Limb (tissue), 2 donors: ENCODE measurements around the gene BICD1.
"Not testable (repeated sequence)": the region's sequence is repeated elsewhere in the genome, so short reads cannot be mapped to it uniquely, and the experiment has no call there.

Experiments used
- DNase-seq, 2 donors: peaks; one replicate each; pipeline ENCODE4 v3.0.0-alpha.2; 2016; ENCODE audit errors: extremely low spot score in 2 of 2

Gene BICD1

DNA sequence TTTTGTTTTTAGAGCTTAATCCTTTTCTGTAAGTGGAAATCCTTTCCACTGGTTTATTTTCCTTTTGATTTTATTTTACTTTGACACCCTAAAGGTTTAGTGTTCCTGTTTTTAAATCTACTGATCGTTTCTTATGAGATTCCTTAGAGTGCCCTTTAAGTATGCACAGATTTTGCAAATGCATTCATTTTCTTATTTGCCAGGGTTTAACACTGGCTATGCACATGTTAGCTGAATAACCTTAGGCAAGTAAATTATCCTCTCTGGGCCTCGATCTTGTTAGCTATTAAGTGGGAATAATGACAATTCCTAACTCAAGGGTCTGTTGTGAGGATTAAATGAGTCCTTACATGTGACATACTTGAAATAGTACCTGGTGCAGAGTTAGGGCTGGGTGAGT, 136.0 kb downstream of the BICD1 start:
- DNase-seq: no peak

DNA sequence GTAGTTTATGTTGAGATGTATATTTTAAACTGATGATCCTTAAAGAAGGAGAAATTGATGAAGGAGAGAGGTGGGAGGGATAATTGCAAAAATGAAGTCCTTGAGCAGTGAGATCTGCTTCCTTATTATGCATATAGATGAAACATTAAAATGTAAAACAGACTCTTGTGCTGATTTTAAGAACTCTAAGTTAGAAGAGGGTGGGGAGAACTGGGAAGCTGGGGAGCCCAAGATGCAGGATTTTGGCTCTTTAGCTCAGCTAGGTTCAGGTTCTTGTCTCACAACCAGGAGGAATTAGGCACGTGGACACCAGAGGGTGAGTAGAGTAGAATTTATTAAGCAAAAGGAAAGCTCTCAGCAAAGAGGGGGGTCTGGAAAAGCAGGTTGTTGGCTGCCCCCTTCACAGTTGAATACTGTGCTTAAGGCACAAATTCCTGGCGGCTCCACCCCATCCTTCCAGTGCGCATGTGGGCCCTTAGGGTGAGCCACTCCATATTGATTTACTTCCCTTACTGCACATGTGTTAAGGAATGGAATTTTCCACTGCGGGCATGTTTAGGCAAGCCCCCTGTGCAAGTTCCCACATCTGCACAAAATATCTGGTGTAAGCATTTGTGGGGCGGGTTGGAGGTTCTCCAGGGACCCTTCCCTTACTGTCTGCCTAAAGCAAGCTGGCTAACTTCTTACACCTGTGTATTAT, 141.9 kb downstream of the BICD1 start:
- DNase-seq: peak in 1 of 2 donors; percentile 46

DNA sequence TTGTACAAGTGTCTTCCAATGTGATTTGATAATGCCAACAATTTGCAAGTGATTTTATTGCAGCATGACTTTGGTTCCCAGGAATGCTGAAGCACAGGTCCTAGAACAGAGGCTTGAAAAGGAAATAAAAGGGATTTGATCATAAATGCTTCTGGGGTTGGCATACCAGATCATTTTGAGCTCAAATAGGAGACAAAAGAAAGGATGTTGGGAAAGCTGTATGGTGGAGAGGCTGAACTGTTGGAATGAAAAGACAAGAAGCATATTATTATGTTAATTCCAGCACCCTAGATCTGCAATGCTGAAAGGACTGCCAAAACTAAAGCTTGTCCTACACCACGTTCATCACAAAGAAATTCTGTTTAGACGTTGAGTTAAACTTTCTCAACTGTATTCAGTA, 143.1 kb downstream of the BICD1 start:
- DNase-seq: no peak

DNA sequence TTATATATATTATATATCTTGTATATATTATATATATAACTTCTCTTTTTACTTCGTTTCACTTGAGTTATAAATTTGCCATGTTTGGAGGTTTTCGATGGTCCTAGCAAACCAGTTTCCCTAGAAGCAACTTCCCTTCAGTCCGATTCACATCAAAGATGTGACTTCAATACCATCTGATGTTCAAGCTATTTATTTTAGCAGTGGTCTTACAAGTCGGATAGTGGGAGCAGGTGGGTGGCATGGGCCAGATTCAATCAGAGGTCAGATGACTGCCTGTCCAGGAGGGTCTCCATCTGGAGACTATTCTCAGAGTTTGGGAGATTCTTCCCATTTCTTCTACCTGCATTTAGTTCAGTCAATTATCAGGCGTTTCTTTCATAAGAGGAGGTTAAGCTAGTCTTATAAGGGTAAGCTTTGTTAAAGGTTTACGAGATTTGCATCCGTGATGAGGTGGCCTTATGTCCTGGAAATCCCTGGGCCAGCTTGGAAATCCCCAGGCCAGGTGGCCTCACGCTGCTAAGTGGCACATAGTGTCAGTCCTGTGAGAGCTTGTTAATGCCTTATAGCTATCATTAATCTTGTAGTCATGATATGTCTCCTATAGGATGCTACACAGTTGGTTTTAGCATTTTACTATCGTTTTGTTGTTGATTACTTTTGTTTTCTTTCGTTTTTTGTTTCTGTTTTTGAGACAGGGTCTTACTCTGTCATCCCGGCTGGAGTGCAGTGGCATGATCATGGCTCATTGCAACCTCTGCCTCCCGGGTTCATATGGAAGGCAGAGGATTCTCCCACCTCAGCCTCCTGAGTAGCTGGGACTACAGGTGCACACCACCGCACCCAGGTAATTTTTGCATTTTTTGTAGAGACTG, 145.8 kb downstream of the BICD1 start:
- DNase-seq: no peak

DNA sequence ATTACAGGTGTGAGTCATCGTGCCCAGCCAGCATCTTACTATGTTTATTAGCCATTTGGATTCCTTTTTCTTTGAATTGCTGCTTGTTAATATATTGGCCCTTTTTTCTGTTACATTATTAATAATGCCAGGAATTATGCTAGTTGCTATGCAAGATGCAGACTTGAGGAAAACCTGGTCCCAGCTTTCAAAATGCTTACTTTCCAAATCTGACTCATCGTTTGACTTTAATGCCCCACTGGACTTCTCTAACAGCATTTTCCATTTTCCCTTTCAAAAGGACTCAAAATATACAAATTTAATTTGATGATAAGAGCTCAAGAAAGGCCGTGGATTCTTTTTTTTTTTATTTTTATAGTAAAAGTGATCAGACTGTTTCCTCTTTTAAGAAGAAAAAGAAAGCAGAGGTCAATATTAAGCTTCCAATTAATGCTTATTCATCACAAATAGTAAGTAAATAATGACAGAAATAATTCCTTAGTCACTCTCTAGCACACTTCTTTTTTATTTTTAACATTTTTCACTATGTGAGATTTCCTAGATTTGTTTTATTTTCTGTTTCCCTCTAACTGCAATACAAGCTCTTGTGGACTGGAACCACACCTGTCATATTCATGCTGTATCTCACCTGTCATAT, 146.6 kb downstream of the BICD1 start:
- no peak for DNase-seq

DNA sequence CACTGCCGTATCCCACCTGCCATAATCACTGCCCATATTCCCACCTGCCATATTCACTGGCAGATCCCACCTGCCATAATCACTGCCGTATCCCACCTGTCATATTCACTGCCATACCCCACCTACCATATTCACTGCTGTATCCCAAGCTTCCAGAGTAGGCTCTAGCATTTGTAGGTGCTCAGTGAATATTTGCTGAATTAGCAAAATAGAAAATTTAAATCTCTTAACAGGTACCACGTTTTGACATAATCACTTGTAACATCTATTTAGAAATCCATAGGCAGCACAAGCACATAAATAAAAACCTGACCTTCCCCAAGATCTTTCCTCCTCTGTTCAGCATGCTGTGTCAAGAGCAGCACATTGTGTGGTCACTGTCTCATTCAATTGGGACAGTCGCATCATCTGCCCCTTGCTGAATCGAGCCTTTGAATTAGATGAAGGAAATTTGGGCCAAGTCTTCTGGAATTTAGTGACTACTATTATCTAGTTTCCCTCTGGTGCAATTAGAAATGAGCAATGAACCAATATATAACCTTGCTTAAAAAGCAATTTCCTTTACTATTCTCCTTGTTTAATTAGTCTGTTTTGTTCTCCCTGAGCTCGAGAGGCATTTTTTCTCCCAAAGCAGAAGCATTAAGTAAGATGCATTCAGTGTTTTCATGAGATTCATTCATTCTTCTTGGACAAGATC, 147.8 kb downstream of the BICD1 start:
- DNase-seq: no peak

DNA sequence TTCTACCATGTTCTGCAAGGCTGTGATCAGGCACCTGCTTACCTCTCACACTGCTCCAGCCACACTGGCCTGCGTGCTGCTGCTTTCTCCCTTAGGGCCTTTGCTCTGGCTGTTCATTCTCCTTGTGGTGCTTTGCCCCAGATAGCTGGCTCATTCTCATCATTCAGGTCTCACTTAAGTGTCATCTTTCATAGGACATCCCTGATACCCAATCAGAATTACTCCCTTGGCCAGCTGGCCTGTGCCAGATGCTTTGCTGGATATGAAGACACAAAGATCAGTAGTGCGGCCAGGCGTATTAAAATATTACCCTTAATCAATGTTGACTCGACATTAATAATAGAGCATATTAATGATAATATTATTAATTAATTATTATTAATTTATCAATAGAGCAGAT, 148.9 kb downstream of the BICD1 start:
- DNase-seq: no peak

DNA sequence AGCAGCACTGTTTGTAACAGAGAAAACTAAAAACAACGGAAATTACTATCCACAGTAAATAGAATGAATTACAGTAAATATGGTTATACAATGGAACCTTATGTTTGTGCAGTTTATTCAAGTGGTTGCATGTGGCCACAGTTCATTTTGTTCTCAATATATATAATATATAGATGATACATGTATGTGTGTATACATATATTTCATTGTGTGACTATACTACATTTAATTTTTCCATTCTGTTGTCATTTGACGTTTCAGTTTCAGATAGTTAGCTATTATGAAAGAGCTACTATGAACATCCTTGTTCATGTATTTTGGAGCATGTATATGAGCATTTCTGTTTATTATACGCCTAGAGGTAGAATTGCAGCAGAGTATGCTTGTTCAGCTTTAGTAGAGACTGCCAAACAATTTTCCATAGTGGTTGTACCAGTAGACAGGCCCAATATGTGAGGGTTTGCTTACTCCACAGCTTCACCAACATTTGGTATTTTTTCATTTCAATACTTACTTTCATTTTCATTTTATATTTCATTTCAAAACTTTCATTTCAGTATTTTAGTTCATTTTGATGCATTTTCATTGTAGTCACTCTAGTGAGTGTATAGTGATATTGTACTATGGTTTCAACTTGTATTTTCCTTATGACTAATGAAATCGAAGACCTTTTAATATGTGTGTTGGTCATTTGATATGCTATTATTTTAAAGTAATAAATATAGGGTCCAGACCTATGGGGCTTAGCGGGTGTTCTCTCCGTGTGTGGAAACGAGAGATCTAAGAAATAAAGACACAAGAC, 151.2 kb downstream of the BICD1 start:
- no peak for DNase-seq

DNA sequence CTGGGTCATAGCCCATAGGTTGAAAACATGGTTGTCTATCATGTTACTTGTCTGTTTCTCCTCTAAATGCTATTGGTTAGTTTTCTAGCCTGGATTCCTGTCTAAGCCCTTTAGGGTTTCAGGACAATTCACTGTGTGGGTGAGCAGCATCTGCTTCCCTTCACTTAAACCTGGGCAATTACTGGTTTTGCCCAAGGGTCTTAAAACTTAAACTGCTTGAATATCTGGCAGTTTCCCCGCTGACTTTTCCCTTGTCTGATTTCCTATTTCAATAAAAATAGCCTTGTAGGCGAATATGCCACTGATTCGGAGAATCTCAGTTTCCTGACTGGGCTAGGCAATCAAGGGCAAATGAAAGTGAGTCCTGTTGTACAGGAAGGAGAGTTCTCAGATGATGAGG, 154.0 kb downstream of the BICD1 start:
- DNase-seq: no peak

DNA sequence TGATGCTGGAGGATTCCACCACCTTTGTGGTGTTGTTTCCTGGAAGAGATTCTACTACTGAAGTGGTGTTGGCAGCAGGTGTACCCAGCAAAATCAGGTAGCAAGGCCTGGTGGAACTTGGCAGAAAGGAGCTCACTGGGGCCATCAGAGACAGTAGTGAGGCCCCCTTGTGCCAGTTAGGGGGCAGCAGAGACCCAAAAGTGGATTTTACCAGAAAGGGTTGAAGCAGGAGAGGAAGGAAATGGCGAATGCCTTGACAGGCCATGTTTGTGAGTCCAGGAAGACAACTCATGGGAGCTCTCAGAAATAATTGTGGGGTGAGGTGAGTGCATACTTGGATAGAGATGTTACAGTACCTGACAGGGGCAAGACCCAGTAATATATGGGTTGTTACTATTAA, 155.0 kb downstream of the BICD1 start:
- DNase-seq: no peak

DNA sequence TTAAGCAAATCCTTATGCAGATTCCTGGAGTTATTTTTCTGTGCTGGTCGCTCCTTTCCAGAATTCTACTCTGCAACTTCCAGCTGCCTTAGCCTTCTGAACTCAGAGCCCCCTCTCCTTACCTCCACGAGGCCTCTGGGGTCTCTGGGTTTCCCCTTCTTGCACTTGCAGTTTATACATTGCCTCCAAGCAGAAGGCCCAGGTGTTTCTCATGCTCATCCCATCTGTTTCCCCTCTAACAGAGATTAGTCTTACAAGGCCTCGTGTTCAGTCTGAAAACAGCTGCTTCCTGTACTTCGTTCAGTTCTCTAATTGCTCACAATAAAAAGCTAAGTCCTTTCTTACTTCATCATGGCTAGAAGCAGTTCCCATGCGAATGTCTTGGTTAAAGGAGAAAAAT, 158.3 kb downstream of the BICD1 start:
- peak; percentile 48 to 56 for DNase-seq

DNA sequence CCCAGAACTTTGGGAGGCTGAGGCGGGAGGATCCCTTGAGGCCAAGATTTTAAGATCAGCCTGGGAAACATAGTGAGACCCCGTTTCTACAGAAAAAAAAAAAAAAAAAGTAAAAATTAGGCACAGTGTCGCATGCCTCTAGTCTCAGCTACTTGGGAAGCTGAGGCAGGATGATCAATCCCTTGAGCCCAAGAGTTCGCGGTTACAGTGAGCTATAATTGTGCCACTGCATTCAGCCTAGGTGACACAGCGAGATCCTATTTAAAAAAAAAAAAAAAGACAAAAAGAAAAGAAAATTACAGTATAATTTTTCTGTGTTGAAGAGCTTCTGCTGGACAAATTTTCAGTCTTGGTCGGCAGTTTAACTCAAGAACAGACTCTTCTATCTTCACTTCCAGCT, 158.8 kb downstream of the BICD1 start:
- no peak for DNase-seq

DNA sequence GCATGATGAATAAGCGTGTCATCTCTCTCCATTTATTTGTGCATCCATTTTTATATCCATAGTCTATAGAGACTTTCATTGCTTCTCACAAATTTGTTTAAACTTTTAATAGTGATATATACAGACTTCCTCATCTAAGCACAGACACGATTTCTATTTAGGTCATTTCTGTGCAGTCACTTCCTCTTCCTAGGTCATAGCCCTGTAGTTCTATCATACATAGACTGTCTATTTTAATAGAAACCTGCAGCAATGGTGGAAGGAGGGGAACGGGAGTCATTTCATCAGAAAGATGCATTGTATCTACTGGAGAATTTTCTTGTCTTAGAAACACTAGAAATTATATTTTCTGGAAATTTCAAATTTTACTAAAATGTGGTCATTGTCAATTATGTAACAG, 159.3 kb downstream of the BICD1 start:
- no peak for DNase-seq

DNA sequence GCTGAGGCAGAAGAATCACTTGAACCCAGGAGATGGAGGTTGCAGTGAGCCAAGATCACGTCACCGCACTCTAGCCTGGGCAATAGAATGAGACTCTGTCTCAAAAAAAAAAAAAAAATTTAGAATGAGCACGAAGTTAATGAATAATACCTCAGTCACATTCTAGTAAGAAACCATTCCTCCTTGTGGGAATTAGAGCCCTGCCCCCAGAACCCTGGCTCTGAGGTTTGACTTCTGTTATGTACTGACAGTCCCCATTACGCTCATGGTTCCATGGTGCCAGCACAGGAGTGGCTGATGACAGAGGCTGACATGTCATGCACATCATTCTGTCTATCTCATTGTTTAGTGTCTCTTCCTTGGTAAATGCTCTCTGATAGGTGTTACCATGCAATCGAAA, 160.1 kb downstream of the BICD1 start:
- no peak for DNase-seq

DNA sequence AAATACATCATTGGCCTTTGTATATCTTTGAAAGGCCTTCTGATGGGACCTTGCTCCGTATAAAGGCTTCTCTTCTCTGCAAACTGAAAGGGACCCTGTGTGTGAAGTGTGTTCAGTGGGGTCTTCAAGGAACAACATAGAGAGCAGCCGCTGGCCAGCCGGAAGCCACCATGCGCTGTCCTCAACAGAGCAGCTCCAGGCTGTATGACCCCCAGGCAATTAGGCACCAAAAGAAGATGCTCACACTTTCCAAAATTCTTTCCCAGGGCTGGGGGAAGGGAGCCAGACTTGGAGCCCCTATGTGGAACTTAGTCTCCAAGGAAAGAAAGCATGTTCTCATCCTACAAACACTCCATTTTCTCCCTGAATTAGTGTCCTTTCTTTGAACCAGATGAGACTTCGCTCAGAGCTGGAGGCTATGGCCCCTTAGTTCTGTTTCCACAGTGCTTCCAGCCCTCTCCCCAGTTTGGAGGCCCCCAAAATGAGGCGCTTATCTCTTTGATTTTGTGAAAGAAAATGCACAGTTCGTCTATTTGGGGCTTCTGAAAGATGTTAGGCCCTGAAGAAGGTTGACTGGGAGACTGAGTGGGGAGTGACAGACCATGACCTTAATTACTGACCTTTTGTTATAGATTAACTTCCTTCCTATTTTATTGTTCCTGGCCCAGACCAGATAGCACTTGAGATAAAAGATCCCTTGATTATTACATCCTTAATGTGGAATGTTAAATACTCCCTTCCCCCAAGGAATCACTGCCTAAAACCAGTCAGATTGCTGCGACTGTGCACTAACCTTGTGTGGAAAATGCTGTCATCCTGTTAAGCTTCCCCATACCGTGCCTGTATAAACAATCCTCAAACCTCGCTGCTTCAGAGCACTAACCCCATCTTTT, 164.4 kb downstream of the BICD1 start:
- DNase-seq: peak in 1 of 2 donors; percentile 40

DNA sequence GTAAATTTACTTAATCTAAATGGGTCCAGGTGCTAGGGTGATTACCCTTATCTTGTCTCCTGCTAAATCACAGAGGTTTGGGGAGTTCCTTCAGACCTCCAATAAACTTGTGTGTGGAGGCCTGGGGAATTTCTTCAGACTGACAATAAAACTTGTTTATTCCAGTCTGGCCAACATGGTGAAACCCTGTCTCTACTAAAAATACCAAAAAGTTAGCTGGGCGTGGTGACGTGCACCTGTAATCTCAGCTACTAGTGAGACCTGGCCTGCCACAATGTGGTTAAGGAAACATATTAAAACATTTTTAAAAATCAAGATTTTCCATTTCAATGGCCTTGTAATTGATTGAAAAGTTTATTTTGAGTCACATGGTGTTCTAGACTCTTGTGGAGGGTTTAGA, 165.8 kb downstream of the BICD1 start:
- no peak for DNase-seq

DNA sequence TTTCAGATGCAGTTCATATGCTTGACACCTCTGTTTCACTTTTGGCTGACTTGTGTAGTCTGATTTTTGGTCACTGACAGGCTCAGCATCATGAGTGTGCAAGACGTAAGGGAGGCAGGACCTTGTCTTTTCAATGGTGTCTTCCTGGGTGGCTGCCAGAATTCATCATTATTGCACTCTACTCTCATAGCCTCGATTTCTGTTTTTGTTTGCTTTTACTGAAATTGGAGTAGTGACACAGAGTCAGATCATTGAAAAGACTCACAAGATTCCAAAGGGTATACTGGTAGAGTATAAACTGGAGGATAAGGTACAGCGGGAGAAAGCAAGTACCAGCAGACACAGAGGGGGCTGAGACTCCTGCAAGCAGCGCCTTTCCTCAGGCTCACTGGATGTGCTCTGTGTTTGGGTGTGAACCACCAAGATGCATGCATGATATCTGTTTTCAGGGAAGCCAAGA, 166.4 kb downstream of the BICD1 start:
- DNase-seq: no peak

DNA sequence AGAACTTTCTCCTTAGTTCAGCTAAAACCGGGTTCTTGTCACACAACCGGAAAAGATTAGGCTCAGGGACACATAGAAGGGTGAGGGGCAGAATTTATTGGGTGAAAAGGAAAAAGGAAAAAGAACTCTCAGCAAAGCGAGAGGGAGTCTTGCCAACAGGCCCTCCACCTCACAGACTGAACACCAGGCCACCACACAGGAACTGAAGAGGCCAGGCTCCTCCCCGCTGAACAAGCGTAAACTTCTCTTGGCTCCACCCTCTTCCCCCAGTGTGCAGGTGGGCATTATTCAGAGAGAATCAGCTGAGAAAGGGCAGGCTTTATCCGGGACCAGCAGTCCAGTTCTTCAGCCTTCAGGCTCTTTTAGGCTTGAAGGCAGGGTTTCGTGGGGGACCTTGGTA, 167.1 kb downstream of the BICD1 start:
- no peak for DNase-seq

DNA sequence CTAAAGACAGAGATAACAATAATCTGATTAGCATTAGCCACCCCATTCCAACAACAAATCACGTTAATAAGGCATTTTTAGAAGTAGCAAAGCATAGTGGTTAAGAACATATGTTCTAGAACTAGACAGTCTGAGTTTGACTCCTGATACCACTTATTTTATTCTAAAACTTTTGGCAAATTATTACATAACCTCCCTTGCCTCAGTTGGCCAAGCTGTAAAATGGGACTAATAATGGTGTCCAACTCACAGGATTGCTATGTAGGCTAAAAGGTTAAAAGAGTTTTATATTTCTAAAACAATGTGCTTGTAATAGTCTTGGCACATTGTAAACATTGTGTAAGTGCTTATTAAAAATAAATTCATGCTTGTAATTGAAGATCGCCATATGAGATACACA, 168.0 kb downstream of the BICD1 start:
- DNase-seq: no peak

DNA sequence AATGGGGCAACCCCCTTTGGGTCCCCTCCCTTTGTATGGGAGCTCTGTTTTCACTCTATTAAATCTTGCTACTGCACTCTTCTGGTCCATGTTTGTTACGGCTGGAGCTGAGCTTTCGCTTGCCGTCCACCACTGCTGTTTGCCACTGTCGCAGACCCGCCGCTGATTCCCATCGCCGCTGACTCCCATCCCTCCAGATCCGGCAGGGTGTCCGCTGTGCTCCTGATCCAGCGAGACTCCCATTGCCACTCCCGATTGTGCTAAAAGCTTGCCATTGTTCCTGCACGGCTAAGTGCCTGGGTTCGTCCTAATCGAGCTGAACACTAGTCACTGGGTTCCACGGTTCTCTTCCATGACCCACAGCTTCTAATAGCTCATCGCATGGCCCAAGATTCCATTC, 168.9 kb downstream of the BICD1 start:
- DNase-seq: not testable (repeated sequence)
